Adrenal gland (tissue), 5 donors: ENCODE measurements around the gene HM13.
"Not testable (repeated sequence)": the region's sequence is repeated elsewhere in the genome, so short reads cannot be mapped to it uniquely, and the experiment has no call there.

Experiments
- CTCF ChIP-seq, 6 experiments: fragments of 450-650 bp in 4 of 6; fragments of 200-600 bp in 2 of 6; sonication (generic) in 1 of 6; IDR thresholded peaks; 1 replicate in 5 of 6; 2 replicates in 1 of 6; pipeline versions ENCODE4 v1.5.1 to v1.8.0; 2016 to 2021; ENCODE audit warnings: antibody characterized with exemption in 6 of 6, mild to moderate bottlenecking in 2 of 6, moderate library complexity in 1 of 6
- POLR2A ChIP-seq, 2 donors: fragments of 450-650 bp; IDR thresholded peaks; one replicate each; pipeline ENCODE4 v1.6.1; 2017; ENCODE audit warnings: antibody characterized with exemption in 2 of 2, mild to moderate bottlenecking in 2 of 2, moderate library complexity in 1 of 2
- donor health status: DM: no; HTN: no; CAD: no.

- TF ChIP-seq CTCF, POLR2A (IDR thresholded peaks at IDR 0.05): not testable (repeated sequence)
Observed at GRCh38 chr20:31521267-31521666, 7.0 kb downstream of the HM13 start.
